IMR-90 (cell line): Measurements from ENCODE around the gene DNM1.
A peak's percentile ranks its signal among the peaks of the same experiment; 100 is the strongest.

Source experiments
- BHLHE40 ChIP-seq: fragments of 150-350 bp; IDR thresholded peaks from 2 replicates; pipeline ENCODE4 v1.6.1; 2016; ENCODE audit warnings: mild to moderate bottlenecking, low read depth, low read length
- CHD1 ChIP-seq: IDR thresholded peaks from 2 replicates; pipeline ENCODE4 v1.6.1; 2012; ENCODE audit warnings: low read depth, low read length, improper control_type of control experiment
- MAFK ChIP-seq: IDR thresholded peaks from 2 replicates; pipeline ENCODE4 v1.6.1; 2012; ENCODE audit warnings: low read depth, low read length, improper control_type of control experiment
- NFE2L2 ChIP-seq: fragments of 150-350 bp; IDR thresholded peaks from 2 replicates; pipeline ENCODE4 v1.6.1; 2016; ENCODE audit warnings: low read depth, mild to moderate bottlenecking, low read length
- POLR2A ChIP-seq: IDR thresholded peaks from 2 replicates; pipeline ENCODE4 v1.6.1; 2012; ENCODE audit warnings: mild to moderate bottlenecking, low read depth, low read length
- RAD21 ChIP-seq: IDR thresholded peaks from 2 replicates; pipeline ENCODE4 v1.6.1; 2012; ENCODE audit warnings: low read length, improper control_type of control experiment
- RFX5 ChIP-seq: IDR thresholded peaks from 2 replicates; pipeline ENCODE4 v1.8.0; 2012; ENCODE audit warnings: low read depth, mild to moderate bottlenecking, low read length, moderate library complexity
- USF2 ChIP-seq: fragments of 150-350 bp; IDR thresholded peaks from 2 replicates; pipeline ENCODE4 v1.6.1; 2017; ENCODE audit warnings: mild to moderate bottlenecking, antibody characterized with exemption, low read length, low read depth
- TF ChIP-seq, protein P1 (sequence below): conservative IDR thresholded peaks from 2 replicates; pipeline ENCODE4 v1.5.1; 2012; ENCODE audit warnings: mild to moderate bottlenecking, low read depth, low read length, improper control_type of control experiment

- no peak for TF ChIP-seq BHLHE40
- TF ChIP-seq, protein P1, sequence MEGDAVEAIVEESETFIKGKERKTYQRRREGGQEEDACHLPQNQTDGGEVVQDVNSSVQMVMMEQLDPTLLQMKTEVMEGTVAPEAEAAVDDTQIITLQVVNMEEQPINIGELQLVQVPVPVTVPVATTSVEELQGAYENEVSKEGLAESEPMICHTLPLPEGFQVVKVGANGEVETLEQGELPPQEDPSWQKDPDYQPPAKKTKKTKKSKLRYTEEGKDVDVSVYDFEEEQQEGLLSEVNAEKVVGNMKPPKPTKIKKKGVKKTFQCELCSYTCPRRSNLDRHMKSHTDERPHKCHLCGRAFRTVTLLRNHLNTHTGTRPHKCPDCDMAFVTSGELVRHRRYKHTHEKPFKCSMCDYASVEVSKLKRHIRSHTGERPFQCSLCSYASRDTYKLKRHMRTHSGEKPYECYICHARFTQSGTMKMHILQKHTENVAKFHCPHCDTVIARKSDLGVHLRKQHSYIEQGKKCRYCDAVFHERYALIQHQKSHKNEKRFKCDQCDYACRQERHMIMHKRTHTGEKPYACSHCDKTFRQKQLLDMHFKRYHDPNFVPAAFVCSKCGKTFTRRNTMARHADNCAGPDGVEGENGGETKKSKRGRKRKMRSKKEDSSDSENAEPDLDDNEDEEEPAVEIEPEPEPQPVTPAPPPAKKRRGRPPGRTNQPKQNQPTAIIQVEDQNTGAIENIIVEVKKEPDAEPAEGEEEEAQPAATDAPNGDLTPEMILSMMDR = peak; percentile 98
- TF ChIP-seq NFE2L2 = no peak
- TF ChIP-seq CHD1 = no peak
- no peak for TF ChIP-seq POLR2A
- no peak for TF ChIP-seq MAFK
- no peak for TF ChIP-seq USF2
- TF ChIP-seq RAD21 = peak; percentile 48
- TF ChIP-seq RFX5 = no peak
Observed at GRCh38 chr9:128203024-128203706, at the start of gene DNM1.
